Endometrium (tissue), 2 donors: ENCODE results near the gene OR6K3.

Source experiments
- FAIRE-seq: peaks from 2 replicates; lab custom pipeline; 2012; peaks lifted over from hg19 to GRCh38; lab: Jason Lieb, UNC
- donor health status: control.
- donor health status: control.

OR6K3 gene

DNA sequence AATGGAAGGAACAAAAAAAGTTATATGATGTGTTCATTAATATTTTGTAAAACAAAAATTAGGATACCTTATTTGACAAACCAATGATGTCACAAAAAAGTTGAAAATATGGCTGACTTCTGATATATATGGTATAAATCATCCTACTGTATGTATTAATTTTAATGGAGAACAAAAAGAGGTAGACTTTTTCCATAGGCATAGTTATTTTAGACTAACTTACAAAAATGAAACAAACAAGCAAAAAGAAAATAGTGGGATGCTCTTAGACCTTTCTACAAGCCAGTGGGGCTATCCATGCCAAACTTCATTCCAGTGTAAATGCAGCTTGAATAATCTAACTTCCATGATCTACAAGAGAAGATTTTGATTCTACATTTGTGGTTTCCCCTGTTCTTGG is 33.5 kb downstream of the OR6K3 start:
- FAIRE-seq, result no peak

DNA sequence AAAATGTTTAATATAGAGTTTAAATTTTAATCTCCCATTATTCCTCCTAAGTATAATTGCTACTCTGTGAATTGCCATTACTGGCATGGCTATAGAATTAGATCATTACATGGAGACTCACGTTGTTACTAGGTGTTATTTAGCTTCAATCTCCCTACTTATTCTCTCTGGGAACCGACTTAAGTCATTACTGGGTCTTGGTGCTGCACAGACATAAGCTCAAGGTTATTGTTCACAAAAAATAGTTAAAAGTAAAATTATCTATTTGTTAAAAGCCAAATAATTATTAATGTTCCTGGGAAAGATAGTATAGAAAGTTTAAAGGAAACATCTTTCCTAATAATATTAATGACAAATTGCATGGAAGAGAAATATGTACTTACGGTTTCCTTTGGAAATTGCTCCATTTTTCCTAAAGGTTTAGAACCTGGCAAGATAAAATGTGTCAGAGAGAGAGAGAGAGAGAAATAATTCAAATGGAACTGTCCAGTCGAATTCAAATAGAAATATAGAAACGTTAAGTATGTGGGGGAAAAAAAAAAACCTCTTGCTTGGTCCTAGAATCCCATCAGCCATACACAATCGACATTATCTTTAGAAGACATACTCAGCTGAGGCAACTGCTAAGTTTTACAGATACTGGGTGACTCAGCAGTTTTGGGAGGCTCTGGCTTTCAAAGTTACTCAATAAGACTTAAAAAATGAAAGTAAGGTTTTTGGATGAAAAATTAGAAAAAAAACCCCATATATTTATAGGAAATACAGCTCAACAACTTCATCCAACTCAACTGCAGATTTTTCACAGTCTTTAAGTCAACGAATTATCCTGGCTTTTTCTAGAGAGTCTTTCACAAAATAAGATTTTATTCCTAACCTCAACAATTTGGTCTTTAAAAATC is 34.2 kb downstream of the OR6K3 start, which contains the start of gene SPTA1:
Gene SPTA1 (minus strand): TSS at position 605 of the 899 bp plus-strand sequence. CDS start 198 bp downstream, at position 407.
- FAIRE-seq, result no peak

DNA sequence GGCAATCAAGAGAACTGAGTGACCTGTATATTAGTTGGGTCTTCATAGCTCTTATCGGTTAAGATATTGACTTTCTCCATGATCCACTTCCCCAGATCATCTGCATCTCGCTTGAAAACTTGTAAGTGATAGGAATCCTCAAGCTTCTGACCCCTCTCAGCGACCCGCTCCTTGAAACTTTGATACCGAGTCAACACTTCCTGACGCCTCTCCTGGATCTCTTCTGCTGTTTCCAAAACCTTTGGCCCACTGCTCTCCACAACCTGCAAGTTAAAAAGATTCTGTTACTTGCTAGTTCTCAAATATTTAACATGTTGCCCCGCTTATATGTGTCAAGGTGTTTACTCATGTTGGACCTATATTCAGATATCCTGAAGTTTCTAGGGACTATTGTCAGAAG is 35.4 kb downstream of the OR6K3 start:
- no peak for FAIRE-seq

DNA sequence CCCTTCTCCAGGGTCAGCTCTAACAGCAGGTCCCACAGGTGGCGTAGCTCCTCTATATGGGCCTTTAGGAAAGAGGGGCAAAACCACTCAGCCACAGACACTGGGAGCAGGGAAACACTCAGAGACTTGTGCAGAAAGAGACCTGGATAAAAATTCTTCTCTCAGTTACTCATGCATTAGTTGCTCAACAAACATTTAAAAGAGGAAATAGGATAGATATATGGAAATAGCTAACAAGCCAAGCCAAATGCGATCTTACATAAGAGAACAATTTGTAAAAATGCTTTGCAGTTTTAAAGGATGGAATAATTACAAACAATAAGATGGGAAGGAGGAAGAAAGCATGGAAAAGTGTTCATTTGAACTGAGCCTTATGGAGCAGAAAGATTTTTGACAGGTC is 38.9 kb downstream of the OR6K3 start:
- no peak for FAIRE-seq

DNA sequence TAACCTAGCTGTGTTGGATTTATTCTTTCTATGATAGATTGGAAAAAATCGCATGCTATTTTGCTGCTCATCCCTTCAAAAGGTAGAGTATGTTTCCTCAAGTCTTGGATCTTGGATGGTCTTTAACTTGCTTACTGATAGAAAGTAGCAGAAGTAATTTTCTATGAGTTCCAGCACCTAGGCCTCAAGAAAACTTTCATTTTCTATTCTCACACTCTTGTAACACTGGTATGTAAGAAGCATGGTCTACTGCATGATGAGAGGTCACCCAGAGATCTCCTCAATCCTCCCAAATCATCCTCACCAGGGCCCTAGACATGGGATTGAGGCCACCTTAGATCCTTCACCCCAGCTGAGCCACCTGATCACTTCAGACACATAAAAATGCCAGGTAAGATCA is 41.2 kb downstream of the OR6K3 start:
- no peak for FAIRE-seq

DNA sequence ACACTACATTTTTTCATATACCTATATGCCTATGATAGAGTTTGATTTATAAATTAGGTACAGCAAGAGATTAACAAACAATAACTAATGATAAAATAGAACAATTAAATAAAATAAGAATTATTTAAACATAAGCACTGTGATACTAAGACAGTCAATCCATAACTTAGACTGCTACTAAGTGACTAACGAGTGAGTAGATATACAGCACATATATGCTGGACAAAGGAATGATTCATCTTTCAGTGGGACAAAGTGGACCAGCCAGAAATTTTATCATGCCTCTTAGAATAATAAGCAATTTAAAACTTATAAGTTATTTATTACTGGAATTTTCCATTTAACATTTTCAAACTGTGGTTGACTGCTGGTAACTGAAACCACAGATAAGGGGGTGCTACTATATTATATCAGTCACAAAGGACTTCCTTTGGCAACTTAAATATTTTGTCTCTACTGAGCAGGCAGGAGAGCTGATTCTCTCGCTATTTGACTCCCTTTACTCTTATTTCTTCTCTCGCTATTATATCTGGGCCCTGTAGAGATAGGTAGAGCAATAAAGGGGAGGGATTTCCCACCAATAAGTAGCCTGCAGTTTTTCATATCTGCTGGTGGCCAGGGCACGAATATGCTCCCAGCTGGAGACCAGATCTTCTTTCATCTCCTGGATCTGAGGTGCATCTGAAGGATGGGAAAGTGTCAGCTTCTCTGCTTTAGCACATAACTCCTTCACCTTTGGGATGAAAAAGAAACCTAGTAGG is 44.8 kb downstream of the OR6K3 start:
- FAIRE-seq, result no peak

DNA sequence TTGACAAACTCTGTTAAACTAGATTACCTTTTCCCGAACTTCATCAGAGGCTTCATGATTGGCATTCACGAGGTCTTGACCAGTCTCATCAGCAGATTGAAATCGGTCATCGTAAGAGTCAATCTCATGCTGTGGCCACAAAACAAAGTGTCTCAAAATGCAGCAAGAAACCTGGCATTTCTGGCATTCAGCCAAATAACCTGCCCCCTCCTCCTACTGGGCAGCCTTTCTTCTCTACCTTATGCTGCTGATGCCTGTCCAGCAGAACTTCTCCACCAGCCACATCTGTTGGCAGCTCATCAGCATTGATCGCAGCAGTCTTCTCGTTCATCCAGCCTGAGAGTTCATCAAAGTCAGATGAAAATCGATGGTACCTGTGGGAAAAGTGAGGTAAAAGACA is 46.2 kb downstream of the OR6K3 start:
- no peak for FAIRE-seq
